Keratinocyte (primary cell): ENCODE results near the gene C8G. TPM values are rescaled to one million over a fixed set of nuclear protein-coding genes. Genes with fewer than 3 reads are reported as not detected.

Experiments
- DNase-seq: peaks from one replicate; pipeline ENCODE4 v3.0.0-alpha.2; 2011; ENCODE audit warnings: low read depth, missing footprints, low spot score
- FAIRE-seq: peaks from 2 replicates; lab custom pipeline; 2011; peaks lifted over from hg19 to GRCh38; lab: Jason Lieb, UNC
- H2AFZ ChIP-seq: 2 replicates; pipeline ENCODE4 v1.6.0; 2012; ENCODE audit warnings: low read length, control low read depth, inconsistent platforms; ENCODE audit not compliant: control insufficient read depth
- H3K27ac ChIP-seq: 2 replicates; pipeline ENCODE4 v1.5.1; 2011; ENCODE audit warnings: low read length; ENCODE audit not compliant: control insufficient read depth, insufficient read depth
- H3K27me3 ChIP-seq: 3 replicates; pipeline ENCODE4 v1.6.0; 2011; ENCODE audit warnings: low read length; ENCODE audit not compliant: control insufficient read depth, insufficient read depth; ENCODE audit errors: extremely low read depth
- H3K36me3 ChIP-seq, 2 experiments: 2 replicates in 1 of 2; 3 replicates in 1 of 2; pipeline ENCODE4 v1.5.1; 2011; ENCODE audit warnings: low read length in 2 of 2, mild to moderate bottlenecking in 1 of 2; ENCODE audit not compliant: control insufficient read depth in 2 of 2, insufficient read depth in 2 of 2; ENCODE audit errors: extremely low read depth in 1 of 2
- H3K4me1 ChIP-seq: 3 replicates; pipeline ENCODE4 v1.5.1; 2011; ENCODE audit warnings: low read length; ENCODE audit not compliant: control insufficient read depth, insufficient read depth; ENCODE audit errors: extremely low read depth
- H3K4me2 ChIP-seq: 3 replicates; pipeline ENCODE4 v1.6.0; 2011; ENCODE audit warnings: low read depth, low read length; ENCODE audit not compliant: control insufficient read depth, insufficient read depth; ENCODE audit errors: extremely low read depth
- H3K4me3 ChIP-seq, 3 experiments: fragments of 200-600 bp in 1 of 3; sonication (generic) in 1 of 3; 2 replicates in 2 of 3; 3 replicates in 1 of 3; pipeline ENCODE4 v1.5.1; 2011 to 2016; ENCODE audit warnings: low read length in 3 of 3, mild to moderate bottlenecking in 3 of 3, control low read depth in 2 of 3, inconsistent platforms in 1 of 3, low read depth in 1 of 3, mixed read lengths in 1 of 3, mixed run types in 1 of 3, moderate library complexity in 1 of 3; ENCODE audit not compliant: control insufficient read depth in 2 of 3, insufficient read depth in 2 of 3; ENCODE audit errors: extremely low read depth in 1 of 3
- H3K79me2 ChIP-seq: 2 replicates; pipeline ENCODE4 v1.6.0; 2012; ENCODE audit warnings: low read length; ENCODE audit not compliant: control insufficient read depth, insufficient read depth
- H3K9ac ChIP-seq: 3 replicates; pipeline ENCODE4 v1.6.0; 2011; ENCODE audit warnings: low read length; ENCODE audit not compliant: control insufficient read depth, insufficient read depth; ENCODE audit errors: extremely low read depth
- H3K9me1 ChIP-seq: 3 replicates; pipeline ENCODE4 v1.6.0; 2011; ENCODE audit warnings: low read length; ENCODE audit not compliant: control insufficient read depth, insufficient read depth; ENCODE audit errors: extremely low read depth
- H3K9me3 ChIP-seq: 2 replicates; pipeline ENCODE4 v1.5.1; 2012; ENCODE audit warnings: low read depth, low read length; ENCODE audit not compliant: control insufficient read depth
- H4K20me1 ChIP-seq: 3 replicates; pipeline ENCODE4 v1.6.0; 2011; ENCODE audit warnings: low read length; ENCODE audit not compliant: control insufficient read depth, insufficient read depth; ENCODE audit errors: extremely low read depth
- EZH2 ChIP-seq: IDR thresholded peaks from one replicate; pipeline ENCODE4 v1.6.1; 2012; ENCODE audit warnings: inconsistent platforms, mild to moderate bottlenecking, low read length, moderate library complexity
- dilution Hi-C: fragments of 300-500 bp; cut with MboI; formaldehyde crosslinking; loops from one replicate; pipeline ENCODE4 v1.7.0; 2020; ENCODE audit warnings: low sequenced_read_pairs; ENCODE audit not compliant: extremely low pct_ligation_motif_present
- polyA plus RNA-seq, 5 experiments: library from polyadenylated mRNA; depleted of rRNA in 3 of 5; stranded (reverse) in 3 of 5; stranded (forward) in 1 of 5; unstranded in 1 of 5; fragments of >200 nt; gene quantifications; 1 replicate in 1 of 5; 2 replicates in 3 of 5; 3 replicates in 1 of 5; pipeline versions ENCODE4 v1.2.1 to v1.2.3, GENCODE V29; 2011 to 2012; ENCODE audit warnings: missing spikeins in 2 of 5, low read depth in 1 of 5, low replicate concordance in 1 of 5
- TF ChIP-seq, protein P1 (sequence below), 3 experiments: IDR thresholded peaks in 1 of 3; conservative IDR thresholded peaks in 1 of 3; optimal IDR thresholded peaks in 1 of 3; 2 replicates in 2 of 3; 3 replicates in 1 of 3; pipeline versions ENCODE3 to v1.5.1; 2011; ENCODE audit warnings: low read length in 3 of 3, mild to moderate bottlenecking in 3 of 3, moderate library complexity in 2 of 3, control low read depth in 1 of 3, inconsistent platforms in 1 of 3; ENCODE audit not compliant: insufficient read depth in 2 of 3; ENCODE audit errors: extremely low read depth in 1 of 3

C8G gene
- polyA plus RNA-seq, 1 donor (not counting 4 experiments of a cell fraction or from before 2014, with no cell fraction given), result 0.24 TPM

DNA sequence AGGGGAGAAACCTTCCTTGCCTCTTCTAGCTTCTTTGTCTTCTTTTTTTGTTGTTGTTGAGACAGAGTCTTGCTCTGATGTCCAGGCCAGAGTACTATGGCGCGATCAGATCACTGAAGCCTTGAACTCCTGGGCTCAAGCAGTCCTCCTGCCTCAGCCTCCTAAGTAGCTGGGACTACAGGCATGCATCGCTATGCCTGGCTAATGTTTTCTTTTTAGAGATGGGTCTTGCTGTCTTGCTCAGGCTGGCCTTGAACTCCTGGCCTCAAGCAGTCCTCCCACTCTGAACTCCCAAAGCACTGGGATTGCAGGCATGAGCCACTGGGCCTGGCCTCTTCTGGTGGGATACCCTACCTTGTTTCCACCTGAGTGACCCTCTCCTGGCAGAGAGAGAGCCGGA is 43.8 kb downstream of the C8G start:
- H4K20me1 ChIP-seq, result peaks cover 3% of the 10 kb centered on the region
- no peaks in the 10 kb centered on the region for H3K9me1 ChIP-seq
- H3K9me3 ChIP-seq, result no peaks in the 10 kb centered on the region
- FAIRE-seq, result no peak
- peaks cover 23% of the 10 kb centered on the region for H3K27me3 ChIP-seq
- H3K4me1 ChIP-seq, result peaks cover 16% of the 10 kb centered on the region
- DNase-seq, result no peak
- H3K36me3 ChIP-seq, result peaks cover 0 to 7% of the 10 kb centered on the region in 2 experiments
- no peak overlapping the region for H3K9ac ChIP-seq
- no peak overlapping the region for H3K27ac ChIP-seq
- TF ChIP-seq EZH2, result no peak
- TF ChIP-seq, protein P1, sequence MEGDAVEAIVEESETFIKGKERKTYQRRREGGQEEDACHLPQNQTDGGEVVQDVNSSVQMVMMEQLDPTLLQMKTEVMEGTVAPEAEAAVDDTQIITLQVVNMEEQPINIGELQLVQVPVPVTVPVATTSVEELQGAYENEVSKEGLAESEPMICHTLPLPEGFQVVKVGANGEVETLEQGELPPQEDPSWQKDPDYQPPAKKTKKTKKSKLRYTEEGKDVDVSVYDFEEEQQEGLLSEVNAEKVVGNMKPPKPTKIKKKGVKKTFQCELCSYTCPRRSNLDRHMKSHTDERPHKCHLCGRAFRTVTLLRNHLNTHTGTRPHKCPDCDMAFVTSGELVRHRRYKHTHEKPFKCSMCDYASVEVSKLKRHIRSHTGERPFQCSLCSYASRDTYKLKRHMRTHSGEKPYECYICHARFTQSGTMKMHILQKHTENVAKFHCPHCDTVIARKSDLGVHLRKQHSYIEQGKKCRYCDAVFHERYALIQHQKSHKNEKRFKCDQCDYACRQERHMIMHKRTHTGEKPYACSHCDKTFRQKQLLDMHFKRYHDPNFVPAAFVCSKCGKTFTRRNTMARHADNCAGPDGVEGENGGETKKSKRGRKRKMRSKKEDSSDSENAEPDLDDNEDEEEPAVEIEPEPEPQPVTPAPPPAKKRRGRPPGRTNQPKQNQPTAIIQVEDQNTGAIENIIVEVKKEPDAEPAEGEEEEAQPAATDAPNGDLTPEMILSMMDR (optimal IDR thresholded peaks at IDR 0.05 in 1 of 3, IDR thresholded peaks at IDR 0.05 in 1 of 3, conservative IDR thresholded peaks at IDR 0.05 in 1 of 3; ENCODE audit: extremely low read depth in 1 of 3, insufficient read depth in 2 of 3, low read length in 3 of 3), result no peak
- H3K4me2 ChIP-seq, result no peak overlapping the region
- dilution Hi-C loops, result no loop called here
- no peak overlapping the region for H3K4me3 ChIP-seq
- no peaks in the 10 kb centered on the region for H3K79me2 ChIP-seq
- no peak overlapping the region for H2AFZ ChIP-seq

- H4K20me1 ChIP-seq, result peaks cover 3% of the 10 kb centered on the region
- dilution Hi-C loops, result no loop called here
- no peak overlapping the region for H3K4me3 ChIP-seq
- H3K9ac ChIP-seq, result no peak overlapping the region
- no peaks in the 10 kb centered on the region for H3K9me3 ChIP-seq
- DNase-seq, result no peak
- no peaks in the 10 kb centered on the region for H3K79me2 ChIP-seq
- H3K4me2 ChIP-seq, result no peak overlapping the region
- no peak for TF ChIP-seq EZH2
- TF ChIP-seq, protein P1 (optimal IDR thresholded peaks at IDR 0.05 in 1 of 3, IDR thresholded peaks at IDR 0.05 in 1 of 3, conservative IDR thresholded peaks at IDR 0.05 in 1 of 3; ENCODE audit: extremely low read depth in 1 of 3, insufficient read depth in 2 of 3, low read length in 3 of 3), result no peak
- H2AFZ ChIP-seq, result no peak overlapping the region
- H3K36me3 ChIP-seq, result peaks cover 0 to 10% of the 10 kb centered on the region in 2 experiments
- no peak for FAIRE-seq
- no peaks in the 10 kb centered on the region for H3K9me1 ChIP-seq
- peaks cover 8% of the 10 kb centered on the region for H3K27me3 ChIP-seq
- H3K27ac ChIP-seq, result no peak overlapping the region
- peaks cover 25% of the 10 kb centered on the region for H3K4me1 ChIP-seq
Observed at GRCh38 chr9:136990242-136990911, 45.3 kb downstream of the C8G start.
